ENCODE measurements around the gene GRK5.

Gene GRK5

GRCh38 chr10:119316002-119316358 is 108.6 kb downstream of the GRK5 start:
- no peak for DNase-seq (ENCODE audit: low read depth in 2 of 2)

GRCh38 chr10:119316729-119317097 is 109.3 kb downstream of the GRK5 start:
- no peak for DNase-seq (ENCODE audit: low read depth in 2 of 2)

DNA sequence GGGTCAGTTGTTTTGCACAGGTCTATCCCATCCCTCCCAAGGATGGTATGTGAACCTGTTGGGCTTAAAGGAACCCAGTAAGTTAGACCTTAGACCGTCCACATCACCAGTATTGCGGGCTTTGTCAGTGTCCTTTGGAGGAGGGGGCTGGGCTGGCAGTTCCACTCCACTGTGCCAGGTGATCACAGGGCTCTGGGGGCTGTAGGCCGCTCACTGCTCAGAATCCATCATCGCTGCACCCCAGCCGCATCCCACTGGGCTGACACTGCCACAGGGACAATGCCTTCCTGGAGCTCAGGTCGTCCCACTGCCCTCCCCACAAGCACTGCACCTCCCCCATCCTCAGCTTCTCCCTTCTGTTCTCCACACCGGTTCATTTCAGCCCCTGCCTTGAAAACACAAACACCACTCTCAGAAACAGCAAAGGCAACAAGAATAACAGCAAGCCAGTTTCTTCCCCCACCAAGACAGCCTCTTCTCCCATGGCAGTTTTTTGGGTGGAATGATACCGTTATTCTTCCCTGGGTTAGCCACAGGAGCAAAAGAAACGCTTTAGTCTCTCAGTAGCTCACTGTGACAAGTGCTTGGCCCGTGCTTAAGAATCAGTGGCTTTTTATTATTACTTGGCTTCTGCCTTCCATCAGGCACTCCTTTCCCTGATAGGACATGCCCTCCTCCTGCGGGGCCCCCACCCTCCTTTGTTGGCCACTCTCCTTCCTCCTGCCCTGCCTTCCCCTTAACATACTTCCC is 111.2 kb downstream of the GRK5 start:
- DNase-seq (ENCODE audit: low read depth in 2 of 2) = no peak

GRCh38 chr10:119319161-119319919 is 112.0 kb downstream of the GRK5 start:
- DNase-seq (ENCODE audit: low read depth in 2 of 2) = no peak

DNA sequence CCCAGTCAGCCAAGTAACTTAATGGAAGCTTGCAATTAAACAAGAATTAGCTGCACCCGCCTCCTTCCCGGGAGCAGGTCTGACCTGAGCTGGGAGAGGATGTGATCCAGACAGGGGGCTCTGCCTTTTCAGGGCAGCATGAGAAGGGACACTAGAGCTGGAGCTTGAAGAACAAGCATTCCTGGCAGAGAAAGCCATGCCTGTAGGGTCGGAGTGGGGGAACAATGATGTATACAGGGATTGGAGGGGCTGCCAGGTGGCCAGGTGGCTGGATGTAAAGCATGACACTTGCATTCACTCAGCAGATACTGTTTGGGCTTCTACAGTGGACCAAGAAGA is 112.5 kb downstream of the GRK5 start:
- no peak for DNase-seq (ENCODE audit: low read depth in 2 of 2)

GRCh38 chr10:119320981-119321380 is 113.6 kb downstream of the GRK5 start:
- DNase-seq (ENCODE audit: low read depth in 2 of 2) = no peak

DNA sequence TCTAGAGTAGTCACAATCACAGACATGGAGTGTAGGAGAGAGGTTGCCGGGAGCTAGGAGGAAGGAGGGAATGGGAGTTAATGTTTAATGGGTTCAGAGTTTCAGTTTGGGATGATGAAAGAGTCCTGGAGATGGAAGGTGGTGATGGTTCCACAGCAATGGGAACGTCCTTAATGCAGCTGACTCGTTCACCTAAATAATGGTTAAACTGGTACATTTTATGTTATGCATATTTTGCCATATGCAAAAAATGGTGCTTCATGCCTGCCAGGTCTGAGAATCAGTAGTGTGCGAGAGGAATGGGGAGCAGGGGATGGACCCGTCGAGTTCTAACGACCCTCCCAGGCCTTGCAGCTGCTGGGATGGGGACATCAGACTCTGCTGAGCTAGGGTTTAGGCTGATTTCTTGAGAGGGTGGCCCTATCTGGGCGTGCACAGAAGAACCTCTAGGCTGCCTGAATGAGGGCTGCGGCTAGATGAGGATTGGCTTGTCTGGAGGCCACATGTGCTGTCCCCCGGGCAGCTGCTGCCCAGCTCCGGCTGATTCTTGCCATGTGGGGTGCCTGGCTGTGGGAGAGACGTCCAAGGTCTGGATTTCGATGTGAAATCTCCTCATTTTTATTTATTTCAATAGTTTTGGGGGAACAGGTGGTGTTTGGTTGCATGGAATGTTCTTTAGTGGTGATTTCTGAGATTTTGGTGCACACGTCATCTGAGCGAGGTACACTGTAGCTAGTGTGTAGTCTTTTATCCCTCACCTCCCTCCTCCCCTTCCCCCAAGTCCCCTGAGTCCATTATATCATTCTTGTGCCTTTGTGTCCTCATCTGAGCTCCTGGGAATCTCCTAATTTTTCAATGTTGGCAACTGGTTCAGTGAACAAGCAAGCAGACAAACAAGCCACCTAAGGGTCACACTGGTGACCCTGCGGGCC is 116.0 kb downstream of the GRK5 start:
- no peak for DNase-seq (ENCODE audit: low read depth in 2 of 2)

DNA sequence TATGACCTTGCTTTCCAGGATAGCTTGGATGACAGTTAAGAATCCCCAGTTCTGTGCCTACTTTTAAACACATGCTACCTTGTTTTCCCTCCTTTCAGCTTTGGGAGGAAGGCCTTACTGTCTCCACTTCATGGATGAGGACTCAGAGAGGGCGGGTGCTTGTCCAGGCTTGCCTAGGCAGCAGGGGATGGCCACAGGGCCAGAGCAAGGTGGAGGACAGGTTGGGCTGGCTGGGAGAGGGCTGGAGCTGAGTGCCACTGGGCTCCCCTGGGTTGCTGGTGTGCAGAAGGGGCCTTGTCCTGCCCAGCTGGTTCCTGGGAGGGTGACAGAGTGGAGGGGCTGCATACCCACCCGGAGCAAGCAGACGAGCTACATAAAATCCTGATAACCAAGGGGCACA is 117.8 kb downstream of the GRK5 start:
- DNase-seq (ENCODE audit: low read depth in 2 of 2) = no peak

GRCh38 chr10:119326167-119326566 is 118.8 kb downstream of the GRK5 start:
- DNase-seq (ENCODE audit: low read depth in 2 of 2) = no peak

DNA sequence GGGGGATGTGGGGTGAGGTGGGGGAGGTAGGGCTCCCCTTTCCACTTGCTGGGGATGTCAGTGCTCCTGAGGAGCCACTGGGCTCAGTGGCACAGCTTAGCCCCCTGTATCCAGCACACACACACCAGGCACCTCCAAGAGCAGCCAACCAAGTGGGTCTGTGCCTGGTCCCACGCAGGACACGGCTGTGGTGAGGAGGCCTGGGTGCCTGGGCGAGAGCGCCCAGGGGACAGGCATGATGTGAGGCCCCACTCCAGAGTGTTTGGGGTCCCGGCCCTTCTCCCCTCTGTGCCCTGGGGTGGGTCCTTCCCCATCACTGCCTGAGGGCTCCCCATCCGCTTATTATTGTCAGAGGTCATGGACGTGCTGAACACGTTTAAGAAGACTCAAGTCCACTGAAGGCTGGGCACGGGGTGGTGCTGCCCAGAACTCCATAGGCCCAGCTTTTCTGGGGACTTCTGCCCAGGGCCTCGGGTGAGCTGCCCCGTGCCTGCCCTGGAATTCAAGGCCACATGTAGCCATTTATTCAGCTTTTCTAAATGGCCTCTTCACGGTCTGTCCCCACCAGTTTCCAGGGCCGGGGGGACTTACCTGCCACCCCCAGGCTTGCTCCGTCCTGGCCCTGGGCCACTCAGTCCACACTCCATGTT is 119.8 kb downstream of the GRK5 start:
- DNase-seq (ENCODE audit: low read depth in 2 of 2) = no peak

GRCh38 chr10:119328223-119328622 is 120.9 kb downstream of the GRK5 start:
- DNase-seq (ENCODE audit: low read depth in 2 of 2) = no peak

DNA sequence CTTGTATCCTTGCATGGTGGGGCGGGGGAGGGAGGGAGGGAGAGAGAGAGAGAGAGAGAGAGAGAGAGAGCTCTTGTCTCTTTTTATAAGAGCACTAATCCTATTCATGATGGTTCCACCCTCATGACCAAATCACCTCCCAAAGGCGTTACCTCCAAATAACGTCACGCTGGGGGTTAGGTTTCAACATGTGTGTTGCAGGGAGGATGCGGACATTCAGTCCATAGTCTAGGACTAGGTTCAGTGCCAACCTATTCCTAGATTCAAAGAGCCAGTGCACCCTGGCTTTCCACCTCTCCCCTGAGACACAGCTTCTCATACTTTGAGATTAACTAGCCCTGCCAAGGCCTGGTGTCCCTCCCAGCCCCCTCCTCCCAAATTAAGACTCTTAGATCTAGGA is 123.0 kb downstream of the GRK5 start:
- no peak for DNase-seq (ENCODE audit: low read depth in 2 of 2)

DNA sequence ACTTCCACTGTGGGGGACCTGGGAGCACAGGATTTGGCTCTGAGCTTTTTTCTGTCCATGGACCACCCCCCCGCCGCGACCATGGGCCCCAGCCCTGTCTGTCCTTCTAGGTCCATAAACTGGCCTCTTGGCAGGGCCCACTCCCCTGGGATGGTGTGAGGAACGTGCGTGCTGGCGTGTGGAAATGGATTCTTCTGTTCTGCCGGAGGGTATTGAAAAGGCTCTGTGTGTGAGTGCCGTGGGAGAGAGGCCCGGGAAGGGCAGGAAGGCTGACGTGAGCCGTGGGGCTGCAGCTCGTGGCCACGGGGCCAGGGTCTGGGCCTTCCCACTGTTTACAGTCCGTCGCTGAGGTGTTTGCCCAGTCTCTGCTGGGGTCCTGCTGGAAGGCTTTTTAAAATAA is 123.7 kb downstream of the GRK5 start:
- no peak for DNase-seq (ENCODE audit: low read depth in 2 of 2)

DNA sequence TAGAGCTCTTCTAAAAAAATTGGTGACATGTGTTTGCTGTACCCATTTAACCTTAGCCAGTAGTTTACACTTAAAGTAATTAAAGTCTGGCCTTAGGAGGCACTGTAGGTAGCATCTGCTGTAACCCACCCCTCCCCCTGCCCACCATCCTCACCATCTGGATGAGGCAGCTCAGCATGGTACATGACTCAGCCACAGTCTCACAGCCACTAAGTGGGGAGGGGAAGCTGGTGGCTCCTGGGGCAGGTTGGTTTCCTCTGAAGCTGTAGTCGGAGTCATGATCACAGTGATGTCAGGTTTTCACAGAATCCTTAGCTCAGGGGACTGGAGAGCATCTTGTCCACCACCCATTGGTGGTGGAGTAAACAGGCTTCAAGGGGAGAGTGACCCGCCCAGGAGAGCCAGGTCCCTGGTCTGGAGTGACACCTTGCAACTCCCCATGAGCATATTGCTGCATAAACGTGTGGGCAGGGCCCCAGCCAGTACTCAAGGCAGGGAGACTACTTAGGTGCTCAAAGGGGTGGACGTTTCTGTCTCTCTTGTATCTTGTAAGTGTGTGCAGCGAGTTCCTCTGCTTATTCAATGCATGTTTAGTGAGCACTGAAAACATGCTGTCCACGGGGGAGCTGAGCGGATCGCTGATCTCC is 125.9 kb downstream of the GRK5 start:
- peak; percentile 36 for DNase-seq (ENCODE audit: low read depth in 2 of 2)

- no peak for DNase-seq (ENCODE audit: low read depth in 2 of 2)
These were observed 128.4 kb downstream of the GRK5 start for GRCh38 chr10:119335671-119336353.

DNA sequence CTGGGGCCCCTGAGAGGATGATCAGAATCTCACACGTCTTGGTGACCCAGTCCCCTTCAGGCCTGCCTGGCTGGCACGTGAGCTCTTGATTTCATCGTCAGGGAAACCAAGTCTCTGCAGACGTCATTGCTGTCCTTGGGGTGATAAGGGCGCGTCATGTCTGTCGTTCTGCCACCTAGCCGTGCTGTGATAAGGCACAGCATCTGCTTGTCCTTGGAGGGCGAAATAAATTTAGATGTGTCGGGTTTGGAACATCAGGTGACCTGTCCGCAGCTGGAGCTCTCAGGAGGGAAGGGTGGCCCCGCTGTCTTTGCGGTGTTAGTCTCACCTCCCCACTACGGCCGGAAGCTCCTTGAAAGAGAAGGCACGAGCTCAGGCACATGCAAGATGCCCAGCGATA is 129.2 kb downstream of the GRK5 start:
- no peak for DNase-seq (ENCODE audit: low read depth in 2 of 2)

- DNase-seq (ENCODE audit: low read depth in 2 of 2) = no peak
These were observed 129.9 kb downstream of the GRK5 start for GRCh38 chr10:119337223-119337622.

DNA sequence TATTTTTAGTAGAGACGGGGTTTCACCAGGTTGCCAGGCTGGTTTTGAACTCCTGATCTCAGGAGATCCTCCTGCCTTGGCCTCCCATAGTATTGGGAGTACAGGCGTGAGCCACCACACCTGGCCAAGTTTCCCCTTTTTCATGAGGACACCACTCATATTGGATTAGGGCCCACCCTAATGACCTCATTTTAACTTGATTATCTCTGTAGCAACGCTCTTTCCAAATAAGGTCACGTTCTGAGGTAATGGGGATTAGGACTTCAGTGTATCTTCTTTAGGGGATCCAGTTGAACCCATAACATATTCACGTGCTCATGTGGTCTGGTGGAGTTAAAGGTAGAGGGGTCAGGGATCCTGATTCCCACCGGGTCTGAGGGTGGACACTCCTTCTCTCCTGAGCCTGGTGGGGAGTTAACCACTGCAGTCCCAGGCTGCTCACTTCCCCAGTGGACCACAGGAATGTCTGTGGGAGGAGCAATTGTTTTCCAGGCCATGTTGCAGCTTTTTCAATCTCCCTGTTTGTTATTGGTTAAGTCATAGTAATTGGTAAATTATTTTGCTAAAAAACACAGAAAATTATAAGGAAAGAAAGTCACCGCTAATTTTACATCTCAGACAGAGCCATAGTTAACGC is 130.5 kb downstream of the GRK5 start:
- DNase-seq (ENCODE audit: low read depth in 2 of 2) = no peak

DNA sequence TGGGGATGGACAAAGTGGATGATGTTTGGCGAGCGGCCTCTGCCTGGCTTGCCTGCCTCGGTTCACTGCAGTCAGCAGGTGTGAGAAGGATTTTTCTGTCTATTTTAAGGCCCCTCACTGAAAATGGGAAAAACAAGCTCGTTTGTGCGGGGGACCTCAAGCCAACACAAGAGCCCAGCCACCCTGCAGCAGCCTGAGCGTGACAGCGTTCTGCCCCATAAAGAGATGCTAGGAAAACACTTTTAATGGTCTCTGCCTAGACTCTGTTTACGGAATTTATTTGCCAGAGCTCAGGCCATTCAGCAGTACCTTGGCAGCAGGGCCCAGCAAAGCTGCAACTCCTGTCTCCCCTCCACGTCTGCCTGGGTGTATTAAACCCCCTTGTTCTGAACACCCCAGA is 131.7 kb downstream of the GRK5 start:
- DNase-seq (ENCODE audit: low read depth in 2 of 2) = no peak

DNA sequence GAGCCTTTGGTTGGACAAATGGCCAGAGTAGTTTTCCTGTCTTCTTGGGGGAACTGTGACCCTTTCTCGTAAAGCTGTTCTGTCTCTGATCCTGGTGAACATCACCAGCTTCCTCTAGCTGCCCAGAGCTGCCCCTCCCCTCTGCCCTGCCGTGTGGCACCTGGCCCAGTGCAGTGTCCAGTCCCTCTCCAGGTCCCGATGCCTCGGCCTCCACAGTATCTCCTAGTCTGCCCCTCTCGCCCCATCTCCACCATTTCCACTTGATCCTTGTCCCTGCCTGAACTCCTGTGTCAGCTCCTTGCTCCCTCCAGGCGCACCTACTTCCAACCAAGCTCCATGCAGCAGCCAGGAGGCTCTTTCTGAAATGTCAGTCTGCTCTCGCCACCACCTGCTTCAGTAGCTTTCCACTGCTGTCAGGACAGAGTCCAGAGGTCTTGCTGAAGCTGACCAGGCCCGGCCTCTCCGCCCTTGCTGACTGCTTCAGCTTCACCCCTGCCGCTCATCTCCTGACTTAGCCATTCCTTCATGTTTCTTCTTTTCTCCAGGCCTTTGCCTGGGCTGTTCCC is 133.6 kb downstream of the GRK5 start:
- no peak for DNase-seq (ENCODE audit: low read depth in 2 of 2)
